ENCODE data around the gene NUAK2. TPM values are rescaled to one million over a fixed set of nuclear protein-coding genes. Genes with fewer than 3 reads are reported as not detected.

Gene NUAK2
- total RNA-seq, 2 experiments from 2014 or later: 1.7 to 2.0 TPM

DNA sequence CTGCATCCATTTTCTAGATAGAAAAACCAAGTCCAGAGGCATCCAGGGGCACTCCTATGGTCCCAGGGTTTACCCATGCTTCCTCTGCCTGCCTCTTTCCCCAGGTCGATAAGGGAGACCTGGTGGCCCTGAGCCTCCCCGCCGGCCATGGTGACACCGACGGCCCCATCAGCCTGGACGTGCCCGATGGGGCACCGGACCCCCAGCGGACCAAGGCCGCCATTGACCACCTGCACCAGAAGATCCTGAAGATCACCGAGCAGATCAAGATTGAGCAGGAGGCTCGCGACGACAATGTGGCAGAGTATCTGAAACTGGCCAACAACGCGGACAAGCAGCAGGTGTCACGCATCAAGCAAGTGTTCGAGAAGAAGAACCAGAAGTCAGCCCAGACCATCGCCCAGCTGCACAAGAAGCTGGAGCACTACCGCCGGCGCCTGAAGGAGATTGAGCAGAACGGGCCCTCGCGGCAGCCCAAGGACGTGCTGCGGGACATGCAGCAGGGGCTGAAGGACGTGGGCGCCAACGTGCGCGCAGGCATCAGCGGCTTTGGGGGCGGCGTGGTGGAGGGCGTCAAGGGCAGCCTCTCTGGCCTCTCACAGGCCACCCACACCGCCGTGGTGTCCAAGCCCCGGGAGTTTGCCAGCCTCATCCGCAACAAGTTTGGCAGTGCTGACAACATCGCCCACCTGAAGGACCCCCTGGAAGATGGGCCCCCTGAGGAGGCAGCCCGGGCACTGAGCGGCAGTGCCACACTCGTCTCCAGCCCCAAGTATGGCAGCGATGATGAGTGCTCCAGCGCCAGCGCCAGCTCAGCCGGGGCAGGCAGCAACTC is 52.5 kb downstream of the NUAK2 start:
- H3K4me3 Mint-ChIP-seq: no peak overlapping the region
- DNase-seq: no peak
- H3K27me3 Mint-ChIP-seq: no peaks in the 10 kb centered on the region
- H3K4me1 Mint-ChIP-seq: peaks cover 6% of the 10 kb centered on the region
- peaks cover 2% of the 10 kb centered on the region for H3K36me3 Mint-ChIP-seq
- no peaks in the 10 kb centered on the region for H3K9me3 Mint-ChIP-seq
- no peak overlapping the region for H3K27ac Mint-ChIP-seq

DNA sequence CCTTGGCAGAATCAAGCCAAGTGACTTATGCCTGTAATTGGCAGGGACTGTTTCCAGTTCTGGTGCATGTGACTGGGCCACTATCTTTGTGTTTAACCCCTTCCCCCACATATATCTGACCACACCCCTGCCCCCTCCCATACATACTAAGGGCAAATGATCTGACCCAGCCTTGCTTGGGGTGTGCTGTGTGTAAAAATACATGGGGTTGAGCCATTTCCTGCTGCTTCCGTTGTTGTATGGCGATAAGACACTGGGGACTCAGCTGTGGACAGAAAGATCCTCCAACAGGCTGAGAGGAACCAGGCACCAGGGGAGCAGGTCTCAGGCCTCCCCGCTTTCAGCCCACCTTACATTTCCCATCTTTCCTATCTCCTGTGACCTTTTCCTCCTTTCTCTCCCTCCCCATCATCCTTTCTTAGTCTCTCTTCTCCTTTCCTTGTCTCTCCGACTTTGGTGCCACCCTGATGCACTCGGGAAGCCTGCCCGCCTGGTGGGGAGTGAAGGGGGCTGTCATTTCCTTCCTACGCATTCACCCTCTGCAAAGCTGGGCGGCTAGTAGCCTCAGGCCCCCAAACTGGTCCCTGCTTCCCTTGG is 54.1 kb downstream of the NUAK2 start:
- H3K36me3 Mint-ChIP-seq: peaks cover 2% of the 10 kb centered on the region
- no peak overlapping the region for H3K27ac Mint-ChIP-seq
- no peaks in the 10 kb centered on the region for H3K9me3 Mint-ChIP-seq
- no peak overlapping the region for H3K4me3 Mint-ChIP-seq
- H3K4me1 Mint-ChIP-seq: peaks cover 10% of the 10 kb centered on the region
- H3K27me3 Mint-ChIP-seq: no peaks in the 10 kb centered on the region
- no peak for DNase-seq

DNA sequence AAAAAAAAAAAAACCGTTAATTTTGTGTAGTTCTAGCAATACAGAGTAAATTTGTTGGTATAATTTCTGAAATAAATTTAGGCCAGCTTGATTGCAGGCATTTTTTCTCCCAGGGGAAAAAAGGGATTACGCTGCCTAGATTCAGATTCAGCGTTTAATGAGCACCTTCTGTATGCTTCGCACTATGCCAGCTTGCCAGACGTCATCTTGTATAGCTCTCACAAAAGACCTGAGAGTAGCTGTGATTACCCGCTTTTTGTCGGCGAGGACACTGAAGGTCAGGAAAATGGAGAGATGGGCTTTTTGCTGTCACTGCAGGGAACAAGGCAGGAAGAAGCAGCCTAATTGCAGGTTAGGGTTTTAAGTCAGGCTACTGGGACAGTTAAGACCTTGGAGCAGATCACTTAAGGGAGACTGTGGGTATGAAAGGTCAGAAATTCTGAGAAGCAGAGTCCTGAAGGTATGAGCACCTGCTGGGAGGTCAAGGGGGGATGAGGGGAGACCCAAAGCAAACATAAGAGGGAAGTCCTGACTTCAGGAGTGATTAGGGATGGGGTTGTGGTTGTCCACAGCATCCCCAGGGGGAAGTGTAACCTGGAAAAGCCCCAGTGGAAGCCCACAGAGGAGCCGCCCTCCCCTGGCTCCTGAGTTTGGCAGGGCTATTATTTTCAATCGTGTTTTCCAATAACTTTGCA is 54.8 kb downstream of the NUAK2 start:
- Mint-ChIP-seq H3K4me3 (no peak overlapping the region), H3K9me3 (no peaks in the 10 kb centered on the region), H3K27me3 (no peaks in the 10 kb centered on the region), H3K36me3 (peaks cover under 1% of the 10 kb centered on the region), H3K4me1 (peaks cover 15% of the 10 kb centered on the region), H3K27ac (no peak overlapping the region)
- DNase-seq: no peak

DNA sequence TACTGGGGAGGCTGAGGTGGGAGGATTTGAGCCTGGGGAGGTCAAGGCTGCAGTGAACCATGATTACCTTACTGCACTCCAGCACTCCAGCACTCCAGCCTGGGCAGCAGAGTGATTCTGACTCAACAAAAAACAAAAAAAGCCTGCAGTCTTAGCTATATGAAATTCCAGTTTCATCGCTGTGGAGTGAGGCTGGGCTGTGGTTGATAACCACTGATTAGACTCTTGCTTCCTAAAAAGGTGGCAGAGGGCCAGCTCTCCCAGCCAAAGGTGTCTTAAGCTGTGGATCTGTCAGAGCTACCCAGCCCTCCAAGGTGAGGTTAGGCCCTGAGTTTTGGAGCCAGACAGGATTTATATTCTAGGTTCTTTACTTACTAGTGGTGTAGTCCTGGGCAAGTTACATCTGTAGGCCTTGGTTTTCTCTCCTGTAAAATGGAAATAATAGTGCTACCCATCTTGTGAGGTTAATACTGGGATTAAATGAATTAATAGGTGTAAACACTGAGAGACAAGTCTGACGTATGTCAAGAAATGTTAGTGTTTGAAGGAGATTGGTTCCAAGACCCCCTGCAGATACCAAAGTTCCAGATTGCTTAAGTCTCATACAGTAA is 57.9 kb downstream of the NUAK2 start:
- Mint-ChIP-seq H3K9me3 (no peaks in the 10 kb centered on the region), H3K27me3 (no peaks in the 10 kb centered on the region), H3K4me1 (peaks cover 28% of the 10 kb centered on the region), H3K4me3 (no peak overlapping the region), H3K27ac (no peak overlapping the region), H3K36me3 (peaks cover 2% of the 10 kb centered on the region)
- DNase-seq: no peak

DNA sequence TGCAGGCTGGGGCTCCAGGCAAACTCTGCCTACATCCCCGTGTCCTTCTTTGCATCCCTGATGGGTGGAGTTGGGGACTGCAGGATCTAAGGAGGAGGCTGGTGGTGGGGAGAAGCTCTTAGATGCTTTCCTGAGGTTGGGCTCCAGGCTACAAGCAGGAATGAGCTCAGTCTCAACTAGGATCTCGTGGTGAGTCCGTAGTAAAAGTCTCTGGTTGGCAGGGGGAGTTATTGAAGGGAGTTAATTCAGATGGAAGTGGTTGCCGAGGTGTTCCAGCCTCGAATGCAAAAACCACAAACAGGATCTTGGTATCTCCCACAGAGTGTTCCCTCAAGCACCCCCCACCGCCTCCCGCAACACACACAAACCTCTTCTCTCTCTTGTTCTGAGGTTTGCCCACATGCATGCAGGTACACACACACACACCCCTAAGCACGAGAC is 58.8 kb downstream of the NUAK2 start:
- Mint-ChIP-seq H3K4me3 (no peak overlapping the region), H3K4me1 (peaks cover 28% of the 10 kb centered on the region), H3K27ac (no peak overlapping the region), H3K36me3 (peaks cover 2% of the 10 kb centered on the region), H3K9me3 (no peaks in the 10 kb centered on the region), H3K27me3 (no peaks in the 10 kb centered on the region)
- no peak for DNase-seq

DNA sequence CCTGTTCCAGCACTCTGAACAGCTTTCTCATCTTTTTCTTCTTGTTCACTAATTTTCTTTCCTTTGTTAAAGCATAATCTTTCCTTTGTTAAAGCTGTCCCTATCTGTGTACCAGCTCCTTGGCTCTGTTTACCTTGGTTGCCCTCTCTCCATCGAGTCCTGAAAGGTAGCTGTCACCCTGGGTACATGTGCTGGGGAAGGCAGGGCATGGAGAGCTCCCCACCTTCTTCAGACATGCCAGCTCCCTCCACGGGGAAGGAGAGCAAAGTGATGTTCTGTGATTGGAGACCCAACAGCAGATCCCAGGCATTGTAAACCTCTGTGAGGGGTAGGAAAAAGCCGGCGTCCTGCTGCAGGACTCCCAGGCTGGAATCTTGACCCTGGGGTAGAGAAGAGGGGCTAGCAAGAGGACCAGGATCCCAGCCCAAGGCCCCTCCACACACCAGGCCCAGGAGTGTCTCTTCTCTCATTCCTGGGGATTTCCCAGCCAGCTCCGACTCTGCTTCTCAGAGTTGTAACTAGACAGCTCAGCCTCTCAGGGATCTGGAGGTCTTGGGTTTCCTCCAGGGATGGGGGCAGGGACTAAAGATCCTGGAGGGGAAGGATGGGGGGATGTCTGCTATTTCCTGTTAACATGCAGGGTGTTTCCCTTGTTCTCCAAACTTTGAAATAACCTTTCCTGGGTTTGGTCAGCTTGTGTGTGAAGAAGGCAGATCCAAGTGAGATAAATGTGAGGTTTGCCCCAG is 59.4 kb downstream of the NUAK2 start:
- H3K27me3 Mint-ChIP-seq: no peaks in the 10 kb centered on the region
- DNase-seq: no peak
- no peaks in the 10 kb centered on the region for H3K9me3 Mint-ChIP-seq
- no peak overlapping the region for H3K4me3 Mint-ChIP-seq
- H3K4me1 Mint-ChIP-seq: peaks cover 29% of the 10 kb centered on the region
- H3K27ac Mint-ChIP-seq: no peak overlapping the region
- peaks cover 2% of the 10 kb centered on the region for H3K36me3 Mint-ChIP-seq

DNA sequence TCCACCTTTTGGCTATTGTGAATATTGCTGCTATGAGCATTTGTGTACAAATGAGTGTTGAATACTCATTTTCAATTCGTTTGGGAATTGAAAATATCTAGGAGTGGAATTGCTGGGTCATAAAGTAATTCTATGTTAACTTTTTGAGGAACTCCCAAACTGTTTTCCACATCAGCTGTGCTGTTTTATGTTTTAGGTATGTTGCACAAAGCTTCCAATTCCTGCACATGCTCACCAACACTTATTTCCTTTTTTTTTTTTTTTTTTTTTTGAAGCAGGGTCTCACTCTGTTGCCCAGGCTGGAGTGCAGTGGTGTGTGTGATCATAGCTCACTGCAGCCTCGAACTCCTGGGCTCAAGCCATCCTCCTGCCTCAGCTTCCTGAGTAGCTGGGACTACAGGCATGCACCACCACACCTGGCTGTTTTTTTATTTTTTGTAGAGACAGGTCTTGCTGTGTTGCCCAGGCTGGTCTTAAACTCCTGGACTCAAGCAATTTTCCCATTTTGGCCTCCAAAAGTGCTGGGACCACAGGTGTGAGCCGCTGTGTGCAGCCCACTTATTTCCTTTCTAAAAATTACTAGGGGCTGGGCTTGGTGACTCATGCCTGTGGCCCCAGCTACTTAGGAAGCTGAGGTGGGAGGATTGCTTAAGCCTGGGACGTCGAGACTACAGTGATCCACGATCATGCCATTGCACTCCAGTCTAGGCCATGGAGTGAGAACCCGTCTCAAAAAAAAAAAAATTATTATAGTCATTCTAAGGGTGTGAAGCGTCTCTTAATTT is 60.4 kb downstream of the NUAK2 start:
- Mint-ChIP-seq H3K36me3 (peaks cover 2% of the 10 kb centered on the region), H3K4me1 (peaks cover 30% of the 10 kb centered on the region), H3K9me3 (no peaks in the 10 kb centered on the region), H3K27me3 (no peaks in the 10 kb centered on the region), H3K4me3 (no peak overlapping the region), H3K27ac (no peak overlapping the region)
- no peak for DNase-seq

DNA sequence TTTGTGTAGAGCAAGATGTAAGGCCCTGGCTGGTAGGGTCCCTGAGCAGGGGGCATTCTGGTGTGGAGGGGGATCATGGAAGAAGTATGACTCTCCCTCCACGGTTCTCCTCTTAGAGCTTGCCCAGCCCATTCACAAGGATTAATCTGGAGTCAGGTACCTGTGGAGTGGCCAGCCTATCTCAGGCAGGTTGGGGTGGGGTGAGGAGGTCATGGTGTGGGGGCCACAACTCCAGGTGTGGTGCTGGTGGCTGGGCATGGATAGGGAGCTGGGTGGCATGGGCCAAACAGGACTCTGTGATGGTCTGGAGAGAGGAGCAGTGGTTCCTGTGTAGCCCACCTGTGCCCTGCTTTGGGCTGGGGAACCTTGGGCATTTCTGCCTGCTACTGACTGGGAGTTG is 61.5 kb downstream of the NUAK2 start:
- DNase-seq: no peak
- H3K9me3 Mint-ChIP-seq: no peaks in the 10 kb centered on the region
- peaks cover 34% of the 10 kb centered on the region for H3K4me1 Mint-ChIP-seq
- H3K4me3 Mint-ChIP-seq: no peak overlapping the region
- peaks cover 2% of the 10 kb centered on the region for H3K36me3 Mint-ChIP-seq
- H3K27me3 Mint-ChIP-seq: no peaks in the 10 kb centered on the region
- H3K27ac Mint-ChIP-seq: no peak overlapping the region

DNA sequence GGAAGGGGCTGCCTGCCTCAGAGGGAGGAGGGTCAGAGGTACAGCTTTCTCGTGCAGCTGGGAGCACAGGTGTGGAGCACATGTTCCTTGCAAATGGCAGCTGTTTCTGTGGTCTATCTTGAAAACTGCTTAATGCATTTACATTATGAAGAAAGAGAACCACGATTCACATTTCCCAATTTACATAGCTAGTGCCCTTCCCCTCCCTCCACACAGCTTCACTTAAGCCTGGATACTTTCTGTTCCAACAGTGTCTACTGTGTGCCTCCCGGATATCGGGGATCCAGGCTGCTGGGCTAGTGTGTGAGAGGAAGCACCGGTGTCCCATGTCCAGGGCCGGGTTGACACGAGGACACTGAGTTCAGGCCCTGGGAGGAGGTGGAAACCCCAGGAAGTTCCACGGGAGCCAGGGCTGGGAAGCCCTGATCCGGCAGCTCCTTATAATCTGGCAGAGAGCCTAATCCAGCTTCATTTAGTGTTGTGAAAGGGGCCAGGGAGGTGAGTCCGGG is 62.2 kb downstream of the NUAK2 start:
- peaks cover 2% of the 10 kb centered on the region for H3K36me3 Mint-ChIP-seq
- H3K4me1 Mint-ChIP-seq: peaks cover 34% of the 10 kb centered on the region
- no peak overlapping the region for H3K27ac Mint-ChIP-seq
- H3K27me3 Mint-ChIP-seq: no peaks in the 10 kb centered on the region
- H3K4me3 Mint-ChIP-seq: no peak overlapping the region
- no peak for DNase-seq
- no peaks in the 10 kb centered on the region for H3K9me3 Mint-ChIP-seq

DNA sequence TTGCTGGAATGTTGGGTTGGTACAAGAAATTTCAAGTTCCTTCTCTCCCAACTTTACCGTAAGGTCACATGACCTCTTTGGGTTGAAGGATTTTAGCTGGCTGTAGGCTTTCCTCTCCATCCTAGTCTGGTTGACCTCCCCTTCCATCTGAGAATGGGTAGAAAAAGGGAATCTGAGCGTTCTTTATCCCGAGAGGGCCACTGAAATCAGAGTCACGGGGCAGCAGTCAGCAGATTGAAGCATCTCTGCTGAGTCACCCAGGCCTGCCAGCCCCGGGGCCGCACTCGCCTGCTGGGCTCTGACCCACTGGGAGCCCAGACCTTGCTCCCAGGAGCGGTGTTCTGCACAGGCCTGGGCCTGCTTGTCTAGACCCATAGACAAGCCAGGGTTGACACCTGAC is 62.8 kb downstream of the NUAK2 start:
- DNase-seq: no peak
- H3K36me3 Mint-ChIP-seq: peaks cover 2% of the 10 kb centered on the region
- H3K27me3 Mint-ChIP-seq: no peaks in the 10 kb centered on the region
- no peak overlapping the region for H3K4me3 Mint-ChIP-seq
- H3K9me3 Mint-ChIP-seq: no peaks in the 10 kb centered on the region
- peaks cover 34% of the 10 kb centered on the region for H3K4me1 Mint-ChIP-seq
- H3K27ac Mint-ChIP-seq: no peak overlapping the region

DNA sequence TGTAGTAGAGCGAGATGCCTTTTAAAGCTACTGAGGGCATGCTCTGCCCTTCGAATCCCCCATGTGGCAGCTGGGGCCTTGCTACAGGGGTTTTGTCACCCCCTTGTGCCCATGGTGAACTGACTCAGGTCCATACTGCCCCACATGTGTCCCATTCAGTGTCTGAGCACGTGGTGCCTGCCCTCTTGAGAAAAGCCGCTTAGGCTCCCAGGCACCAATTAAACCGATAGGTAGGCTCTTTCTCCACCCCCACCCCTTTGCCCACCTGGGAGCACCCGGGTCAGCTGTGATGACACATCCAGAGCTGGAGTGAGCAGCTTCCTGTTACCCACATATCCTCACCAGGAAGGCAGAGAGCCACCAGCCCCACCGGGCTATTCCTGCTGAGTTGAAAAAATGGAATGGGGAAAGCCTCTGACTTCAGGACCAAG is 63.3 kb downstream of the NUAK2 start:
- Mint-ChIP-seq H3K4me3 (no peak overlapping the region), H3K4me1 (peaks cover 31% of the 10 kb centered on the region), H3K36me3 (peaks cover 2% of the 10 kb centered on the region), H3K27me3 (no peaks in the 10 kb centered on the region), H3K9me3 (no peaks in the 10 kb centered on the region), H3K27ac (no peak overlapping the region)
- no peak for DNase-seq

DNA sequence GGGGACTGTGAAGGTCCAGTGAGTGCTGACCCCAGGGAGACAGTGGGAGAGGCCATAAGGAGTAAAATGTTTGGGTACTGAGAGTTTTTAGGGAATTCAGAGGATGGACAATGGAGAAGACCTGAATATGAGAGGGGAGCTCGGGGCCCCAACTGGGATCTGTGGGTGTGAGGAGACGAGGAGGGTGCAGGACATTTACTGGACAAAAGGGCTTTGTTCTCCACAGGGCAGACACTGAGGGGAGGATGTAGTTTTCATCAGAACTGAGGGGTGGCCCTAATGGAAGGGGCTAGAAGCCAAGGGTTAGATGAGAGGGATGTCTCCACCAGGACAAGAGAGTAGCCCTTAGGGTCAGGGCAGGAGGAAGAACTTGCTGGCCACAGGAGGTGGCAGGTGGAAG is 63.8 kb downstream of the NUAK2 start:
- H3K27me3 Mint-ChIP-seq: no peaks in the 10 kb centered on the region

DNA sequence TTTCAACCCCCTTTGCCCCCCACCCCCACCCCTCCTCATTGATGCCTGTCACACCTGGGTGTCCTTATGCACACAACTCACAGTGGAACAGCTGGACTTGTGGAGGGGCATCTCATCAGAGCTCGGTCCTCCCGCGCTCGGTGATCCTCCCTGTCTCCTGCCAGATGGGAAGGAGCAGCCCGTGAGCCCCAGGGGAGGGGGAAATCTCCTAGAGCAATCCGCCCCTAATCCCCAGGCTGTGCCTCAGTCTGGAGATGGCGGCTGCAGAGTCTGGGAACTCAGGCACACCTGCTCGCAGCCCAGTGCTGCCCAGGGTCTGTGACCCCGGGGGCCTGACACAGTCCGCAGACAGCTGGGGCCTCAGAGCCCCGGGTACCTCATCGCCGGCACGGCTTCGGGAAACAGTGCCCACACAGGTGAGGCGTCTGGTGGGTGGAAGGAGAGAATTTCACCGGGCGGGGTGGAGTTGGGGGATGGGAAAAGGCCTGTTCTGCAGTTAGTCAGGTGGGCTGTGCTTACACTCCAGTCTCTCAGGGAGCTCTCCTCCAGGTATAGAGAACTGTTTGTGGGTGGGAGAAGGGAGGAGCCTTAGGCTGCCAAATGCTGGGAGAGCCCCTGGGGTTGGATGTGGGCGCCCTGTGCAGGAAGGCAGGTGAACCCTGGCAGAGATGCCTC is 64.5 kb downstream of the NUAK2 start:
- Mint-ChIP-seq H3K36me3 (peaks cover 2% of the 10 kb centered on the region), H3K9me3 (no peaks in the 10 kb centered on the region), H3K4me3 (no peak overlapping the region), H3K27me3 (no peaks in the 10 kb centered on the region), H3K27ac (no peak overlapping the region), H3K4me1 (peaks cover 22% of the 10 kb centered on the region)
- DNase-seq: no peak

More for the DNA sequence above, 63.8 kb downstream of the NUAK2 start:
- no peak overlapping the region for H3K27ac Mint-ChIP-seq
- H3K9me3 Mint-ChIP-seq: no peaks in the 10 kb centered on the region
- no peak for DNase-seq
- no peak overlapping the region for H3K4me3 Mint-ChIP-seq
- H3K36me3 Mint-ChIP-seq: peaks cover 2% of the 10 kb centered on the region
- H3K4me1 Mint-ChIP-seq: peaks cover 27% of the 10 kb centered on the region

All from activated naive CD8-positive, alpha-beta T cell treated with anti-CD3 and anti-CD28 coated beads for 36 hours (primary cell).